Measurements from ENCODE around the gene ESRP2. TPM values are rescaled to one million over a fixed set of nuclear protein-coding genes. Genes with fewer than 3 reads are reported as not detected.

Gene ESRP2
- total RNA-seq, 2 donors from 2014 or later = 2.0 to 9.1 TPM

DNA sequence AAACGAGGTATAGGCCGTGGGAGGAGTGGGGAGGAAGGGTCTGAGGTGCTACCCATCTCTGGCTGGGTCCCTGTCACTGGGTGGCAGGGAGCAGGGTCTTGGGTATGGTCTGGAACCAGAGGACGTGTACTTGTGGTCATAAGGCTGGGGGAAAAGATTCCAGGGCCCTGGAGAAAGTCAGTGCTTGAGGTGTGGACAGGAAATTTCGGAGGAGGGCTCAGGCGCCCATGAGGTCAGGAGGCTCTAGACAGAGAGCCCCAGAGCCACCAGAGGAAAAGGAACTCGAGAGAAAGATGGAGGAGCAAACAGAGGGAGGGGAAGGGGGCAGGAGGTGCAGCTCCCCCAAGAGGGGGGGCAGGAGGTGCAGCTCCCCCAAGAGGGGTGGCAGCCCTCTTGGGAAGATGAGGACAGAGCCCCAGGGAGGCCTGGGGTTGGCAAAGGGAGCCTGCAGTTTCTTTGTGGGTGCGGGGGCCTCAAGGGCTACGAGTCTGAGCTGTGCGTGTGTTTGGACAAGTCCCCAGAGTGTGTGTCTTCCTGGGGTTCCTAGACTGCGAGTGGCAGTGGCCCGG, 27.7 kb upstream of the ESRP2 start:
- ATAC-seq (ENCODE audit: insufficient number of reproducible peaks, low FRiP score, low read depth) (no peak), DNase-seq (ENCODE audit: low spot score) (no peak)
- H3K27me3 ChIP-seq (replicated peaks; ENCODE audit: insufficient read depth) = no peaks in the 10 kb centered on the region
- H3K9me3 ChIP-seq = no peaks in the 10 kb centered on the region
- H3K36me3 ChIP-seq = peaks cover 14% of the 10 kb centered on the region
- peaks cover 13 to 36% of the 10 kb centered on the region in 2 donors for H3K4me1 ChIP-seq (ENCODE audit: control insufficient read depth in 1 of 2, low read depth in 2 of 2)
- TF ChIP-seq, protein P1, sequence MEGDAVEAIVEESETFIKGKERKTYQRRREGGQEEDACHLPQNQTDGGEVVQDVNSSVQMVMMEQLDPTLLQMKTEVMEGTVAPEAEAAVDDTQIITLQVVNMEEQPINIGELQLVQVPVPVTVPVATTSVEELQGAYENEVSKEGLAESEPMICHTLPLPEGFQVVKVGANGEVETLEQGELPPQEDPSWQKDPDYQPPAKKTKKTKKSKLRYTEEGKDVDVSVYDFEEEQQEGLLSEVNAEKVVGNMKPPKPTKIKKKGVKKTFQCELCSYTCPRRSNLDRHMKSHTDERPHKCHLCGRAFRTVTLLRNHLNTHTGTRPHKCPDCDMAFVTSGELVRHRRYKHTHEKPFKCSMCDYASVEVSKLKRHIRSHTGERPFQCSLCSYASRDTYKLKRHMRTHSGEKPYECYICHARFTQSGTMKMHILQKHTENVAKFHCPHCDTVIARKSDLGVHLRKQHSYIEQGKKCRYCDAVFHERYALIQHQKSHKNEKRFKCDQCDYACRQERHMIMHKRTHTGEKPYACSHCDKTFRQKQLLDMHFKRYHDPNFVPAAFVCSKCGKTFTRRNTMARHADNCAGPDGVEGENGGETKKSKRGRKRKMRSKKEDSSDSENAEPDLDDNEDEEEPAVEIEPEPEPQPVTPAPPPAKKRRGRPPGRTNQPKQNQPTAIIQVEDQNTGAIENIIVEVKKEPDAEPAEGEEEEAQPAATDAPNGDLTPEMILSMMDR (IDR thresholded peaks at IDR 0.05) = no peak
- H3K27ac ChIP-seq = peak overlapping the region; percentile 97 to 98
- H3K4me3 ChIP-seq = peak overlapping the region; percentile 90

DNA sequence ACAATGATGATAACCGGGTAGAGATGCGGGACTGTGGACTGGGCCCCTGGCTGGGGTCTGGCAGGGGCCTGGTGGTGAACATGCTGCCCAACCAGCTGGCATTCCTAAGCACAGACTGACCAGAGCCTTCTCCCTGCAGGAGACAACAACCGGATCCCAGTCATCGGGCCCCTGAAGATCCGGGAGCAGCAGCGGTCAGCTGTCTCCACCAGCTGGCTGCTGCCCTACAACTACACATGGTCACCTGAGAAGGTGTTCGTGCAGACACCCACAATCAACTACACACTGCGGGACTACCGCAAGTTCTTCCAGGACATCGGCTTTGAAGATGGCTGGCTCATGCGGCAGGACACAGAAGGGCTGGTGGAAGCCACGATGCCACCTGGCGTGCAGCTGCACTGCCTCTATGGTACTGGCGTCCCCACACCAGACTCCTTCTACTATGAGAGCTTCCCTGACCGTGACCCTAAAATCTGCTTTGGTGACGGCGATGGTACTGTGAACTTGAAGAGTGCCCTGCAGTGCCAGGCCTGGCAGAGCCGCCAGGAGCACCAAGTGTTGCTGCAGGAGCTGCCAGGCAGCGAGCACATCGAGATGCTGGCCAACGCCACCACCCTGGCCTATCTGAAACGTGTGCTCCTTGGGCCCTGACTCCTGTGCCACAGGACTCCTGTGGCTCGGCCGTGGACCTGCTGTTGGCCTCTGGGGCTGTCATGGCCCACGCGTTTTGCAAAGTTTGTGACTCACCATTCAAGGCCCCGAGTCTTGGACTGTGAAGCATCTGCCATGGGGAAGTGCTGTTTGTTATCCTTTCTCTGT, 23.3 kb upstream of the ESRP2 start:
- Histone ChIP-seq H3K9me3 (no peaks in the 10 kb centered on the region), H3K36me3 (peaks cover 33% of the 10 kb centered on the region), H3K27me3 (replicated peaks; ENCODE audit: insufficient read depth) (no peaks in the 10 kb centered on the region), H3K4me3 (no peak overlapping the region), H3K4me1 (ENCODE audit: control insufficient read depth in 1 of 2, low read depth in 2 of 2) (peaks cover 12 to 29% of the 10 kb centered on the region in 2 donors), H3K27ac (peak overlapping the region; percentile 88 to 99)
- ATAC-seq (ENCODE audit: insufficient number of reproducible peaks, low FRiP score, low read depth) (no peak), DNase-seq (ENCODE audit: low spot score) (no peak)
- TF ChIP-seq, protein P1 (IDR thresholded peaks at IDR 0.05) = no peak

- no peaks in the 10 kb centered on the region for H3K9me3 ChIP-seq
- TF ChIP-seq, protein P1 (IDR thresholded peaks at IDR 0.05) = no peak
- H3K27me3 ChIP-seq (replicated peaks; ENCODE audit: insufficient read depth) = no peaks in the 10 kb centered on the region
- DNase-seq (ENCODE audit: low spot score) = no peak
- H3K36me3 ChIP-seq = peaks cover 41% of the 10 kb centered on the region
- no peak overlapping the region for H3K4me3 ChIP-seq
- peak overlapping the region; percentile 88 to 99 for H3K27ac ChIP-seq
- H3K4me1 ChIP-seq (ENCODE audit: control insufficient read depth in 1 of 2, low read depth in 2 of 2) = peaks cover 9 to 23% of the 10 kb centered on the region in 2 donors
- peak; percentile 43 for ATAC-seq (ENCODE audit: insufficient number of reproducible peaks, low FRiP score, low read depth)
Measured at GRCh38 chr16:68257906-68258800, 22.2 kb upstream of the ESRP2 start.

DNA sequence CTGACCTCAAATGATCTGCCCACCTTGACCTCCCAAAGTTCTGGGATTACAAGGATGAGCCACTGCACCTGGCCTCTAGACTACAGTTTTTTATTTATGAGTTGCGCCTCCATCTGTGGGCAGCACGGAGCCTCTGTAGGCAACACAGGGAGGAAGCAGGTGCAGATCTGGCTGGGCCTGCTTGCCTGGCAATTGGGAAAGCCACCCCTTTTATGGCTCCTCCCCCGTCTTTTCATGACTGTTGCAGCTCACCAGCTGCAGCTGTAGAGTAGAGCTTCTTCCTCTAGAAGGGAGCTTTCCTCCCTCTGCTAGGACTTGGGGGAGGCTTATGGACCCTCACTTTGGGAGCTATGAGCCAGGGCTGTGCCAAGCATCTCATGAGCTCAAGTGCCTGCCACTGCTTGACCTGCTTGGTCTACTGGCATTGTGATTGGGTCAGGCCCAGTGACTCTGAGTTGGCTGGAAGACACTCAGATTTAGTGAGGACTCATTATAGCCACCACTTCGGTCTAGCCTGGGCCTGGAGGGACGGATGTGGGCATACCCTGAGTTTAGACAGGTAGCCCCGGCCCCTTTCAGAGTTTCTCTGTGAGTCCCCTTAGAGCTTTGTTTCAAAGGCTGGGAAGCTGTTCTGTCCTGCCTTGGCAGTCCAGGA, 21.5 kb upstream of the ESRP2 start:
- ATAC-seq (ENCODE audit: insufficient number of reproducible peaks, low FRiP score, low read depth) (no peak), DNase-seq (ENCODE audit: low spot score) (no peak)
- TF ChIP-seq, protein P1 (IDR thresholded peaks at IDR 0.05) = no peak
- peaks cover 13 to 31% of the 10 kb centered on the region in 2 donors for H3K4me1 ChIP-seq (ENCODE audit: control insufficient read depth in 1 of 2, low read depth in 2 of 2)
- H3K4me3 ChIP-seq = no peak overlapping the region
- H3K9me3 ChIP-seq = no peaks in the 10 kb centered on the region
- peak overlapping the region; percentile 88 to 99 for H3K27ac ChIP-seq
- H3K36me3 ChIP-seq = peaks cover 48% of the 10 kb centered on the region
- no peaks in the 10 kb centered on the region for H3K27me3 ChIP-seq (replicated peaks; ENCODE audit: insufficient read depth)
